ENCODE results near the gene NGDN. TPM values are rescaled to one million over a fixed set of nuclear protein-coding genes. Genes with fewer than 3 reads are reported as not detected.

The NGDN gene
- polyA plus RNA-seq, 1 of the 3 experiments (the other 2 are of a cell fraction), result 64.3 TPM

DNA sequence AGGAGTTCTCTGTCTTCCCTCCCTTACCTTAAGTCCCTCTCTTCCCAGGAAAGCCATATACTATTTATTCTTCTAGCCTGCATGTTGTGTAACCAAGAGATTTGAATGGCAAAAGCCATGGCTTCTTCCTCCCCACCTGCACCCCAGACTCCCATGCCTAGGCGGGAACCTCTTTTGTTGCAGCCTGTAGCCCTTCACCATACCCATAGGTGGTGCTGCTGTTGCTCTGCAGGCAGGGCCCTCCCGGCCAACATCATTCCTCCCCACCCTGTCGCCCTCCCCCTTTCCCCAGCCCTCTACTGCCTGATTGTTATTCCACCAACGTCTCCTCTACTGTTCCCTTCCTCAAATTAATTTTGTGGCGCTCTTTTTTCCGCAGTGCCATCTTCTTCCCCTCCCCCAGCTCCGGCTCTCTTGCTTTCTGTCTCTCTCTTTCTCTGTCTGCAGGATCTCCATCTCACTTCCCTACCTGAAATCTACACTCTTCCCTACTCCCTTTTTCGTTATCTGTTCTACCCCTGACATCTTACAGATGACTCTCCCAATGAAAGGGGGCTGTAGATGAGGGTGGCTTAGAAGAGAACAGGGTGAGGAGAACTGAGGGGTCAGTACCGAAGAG, 13.8 kb downstream of the NGDN start:
- Histone ChIP-seq H3K4me2 (no peak overlapping the region), H3K9me2 (no peaks in the 10 kb centered on the region), H3K9me3 (no peaks in the 10 kb centered on the region), H3K79me2 (ENCODE audit: insufficient read depth) (peaks cover 6% of the 10 kb centered on the region; the same call in 1 of the 2 replicates), H4K20me1 (ENCODE audit: insufficient read depth) (0 out of 2 replicates have a peak, but pooled peaks cover 4% of the 10 kb centered on the region), H3F3A (replicated peaks; ENCODE audit: insufficient read depth) (peaks cover 3% of the 10 kb centered on the region), H3K4me1 (ENCODE audit: control insufficient read depth in 1 of 2, insufficient read depth in 2 of 2, low read depth in 1 of 2, low read length in 1 of 2) (no peaks in the 10 kb centered on the region), H2AFZ (ENCODE audit: low read depth) (no peak overlapping the region), H3K27ac (ENCODE audit: low read depth in 2 of 2, low read length in 1 of 2) (no peak overlapping the region), H3K4me3 (ENCODE audit: low read depth in 2 of 2, low read length in 1 of 2) (peak overlapping the region in 1 of 2 experiments; percentile 32; a peak in 1 of 4 replicates), H3K27me3 (ENCODE audit: insufficient read depth) (no peaks in the 10 kb centered on the region), H3K36me3 (replicated peaks in 1 of 2; ENCODE audit: control insufficient read depth in 1 of 2, insufficient read depth in 2 of 2, low read length in 1 of 2) (peaks cover 39 to 51% of the 10 kb centered on the region in 2 experiments), H3K9ac (no peak overlapping the region)
- WGBS (ENCODE audit: low lambda C conversion rate), result 49% methylated on average over 9 of the region's 9 CpGs
- ChIA-PET POLR2A (no interaction called here), CTCF (interaction anchor here (0.7 to 26.4 kb wide), 17 partner anchors 8 to 156 kb away, joined by 3 to 785 read pairs (median 11); partner anchors contain the start of genes AP1G2 and THTPA)
- peak; percentile 81 for DNase-seq
- no peak for TF ChIP-seq USF1 (IDR thresholded peaks at IDR 0.05; ENCODE audit: borderline replicate concordance, low read depth)
- TF ChIP-seq, protein P1, sequence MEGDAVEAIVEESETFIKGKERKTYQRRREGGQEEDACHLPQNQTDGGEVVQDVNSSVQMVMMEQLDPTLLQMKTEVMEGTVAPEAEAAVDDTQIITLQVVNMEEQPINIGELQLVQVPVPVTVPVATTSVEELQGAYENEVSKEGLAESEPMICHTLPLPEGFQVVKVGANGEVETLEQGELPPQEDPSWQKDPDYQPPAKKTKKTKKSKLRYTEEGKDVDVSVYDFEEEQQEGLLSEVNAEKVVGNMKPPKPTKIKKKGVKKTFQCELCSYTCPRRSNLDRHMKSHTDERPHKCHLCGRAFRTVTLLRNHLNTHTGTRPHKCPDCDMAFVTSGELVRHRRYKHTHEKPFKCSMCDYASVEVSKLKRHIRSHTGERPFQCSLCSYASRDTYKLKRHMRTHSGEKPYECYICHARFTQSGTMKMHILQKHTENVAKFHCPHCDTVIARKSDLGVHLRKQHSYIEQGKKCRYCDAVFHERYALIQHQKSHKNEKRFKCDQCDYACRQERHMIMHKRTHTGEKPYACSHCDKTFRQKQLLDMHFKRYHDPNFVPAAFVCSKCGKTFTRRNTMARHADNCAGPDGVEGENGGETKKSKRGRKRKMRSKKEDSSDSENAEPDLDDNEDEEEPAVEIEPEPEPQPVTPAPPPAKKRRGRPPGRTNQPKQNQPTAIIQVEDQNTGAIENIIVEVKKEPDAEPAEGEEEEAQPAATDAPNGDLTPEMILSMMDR (IDR thresholded peaks at IDR 0.05), result peak; percentile 53
- no peak for TF ChIP-seq NRF1 (IDR thresholded peaks at IDR 0.05; ENCODE audit: low read depth, low read length)
- TF ChIP-seq RAD21 (IDR thresholded peaks at IDR 0.05; ENCODE audit: low read length), result peak; percentile 86
- peak; percentile 69 for TF ChIP-seq SMC3 (IDR thresholded peaks at IDR 0.05; ENCODE audit: low read depth, low read length)

- Histone ChIP-seq H3K36me3 (replicated peaks in 1 of 2; ENCODE audit: control insufficient read depth in 1 of 2, insufficient read depth in 2 of 2, low read length in 1 of 2) (peaks cover 23 to 40% of the 10 kb centered on the region in 2 experiments), H4K20me1 (ENCODE audit: insufficient read depth) (no peaks in the 10 kb centered on the region), H3K9me2 (no peaks in the 10 kb centered on the region), H3K27ac (ENCODE audit: low read depth in 2 of 2, low read length in 1 of 2) (no peak overlapping the region), H3K9me3 (no peaks in the 10 kb centered on the region), H3K4me2 (no peak overlapping the region), H3K27me3 (ENCODE audit: insufficient read depth) (no peaks in the 10 kb centered on the region), H3K79me2 (ENCODE audit: insufficient read depth) (no peaks in the 10 kb centered on the region), H2AFZ (ENCODE audit: low read depth) (no peak overlapping the region), H3K9ac (no peak overlapping the region), H3K4me3 (ENCODE audit: low read depth in 2 of 2, low read length in 1 of 2) (no peak overlapping the region), H3K4me1 (ENCODE audit: control insufficient read depth in 1 of 2, insufficient read depth in 2 of 2, low read depth in 1 of 2, low read length in 1 of 2) (no peaks in the 10 kb centered on the region), H3F3A (replicated peaks; ENCODE audit: insufficient read depth) (no peaks in the 10 kb centered on the region)
- DNase-seq, result no peak
- POLR2A ChIA-PET, result no interaction called here
- TF ChIP-seq MAX (IDR thresholded peaks at IDR 0.05; ENCODE audit: low read depth) (no peak), RCOR1 (IDR thresholded peaks at IDR 0.05; ENCODE audit: low read length) (no peak), MXI1 (IDR thresholded peaks at IDR 0.05; ENCODE audit: low read depth, low read length) (no peak), NRF1 (IDR thresholded peaks at IDR 0.05; ENCODE audit: low read depth, low read length) (no peak), EP300 (IDR thresholded peaks at IDR 0.05; ENCODE audit: borderline replicate concordance in 1 of 2, low read depth in 1 of 2, low read length in 1 of 2) (no peak), FOXJ3 (CRISPR knock-in tag; IDR thresholded peaks at IDR 0.05) (no peak), EZH2phosphoT487 (IDR thresholded peaks at IDR 0.05; ENCODE audit: borderline replicate concordance, low read depth) (no peak), FOSL2 (IDR thresholded peaks at IDR 0.05; ENCODE audit: borderline replicate concordance, low read depth) (no peak), TAF1 (IDR thresholded peaks at IDR 0.05; ENCODE audit: borderline replicate concordance, low read depth, low read length) (no peak)
- TF ChIP-seq, protein P1 (IDR thresholded peaks at IDR 0.05), result no peak
- TF ChIP-seq, protein P2, sequence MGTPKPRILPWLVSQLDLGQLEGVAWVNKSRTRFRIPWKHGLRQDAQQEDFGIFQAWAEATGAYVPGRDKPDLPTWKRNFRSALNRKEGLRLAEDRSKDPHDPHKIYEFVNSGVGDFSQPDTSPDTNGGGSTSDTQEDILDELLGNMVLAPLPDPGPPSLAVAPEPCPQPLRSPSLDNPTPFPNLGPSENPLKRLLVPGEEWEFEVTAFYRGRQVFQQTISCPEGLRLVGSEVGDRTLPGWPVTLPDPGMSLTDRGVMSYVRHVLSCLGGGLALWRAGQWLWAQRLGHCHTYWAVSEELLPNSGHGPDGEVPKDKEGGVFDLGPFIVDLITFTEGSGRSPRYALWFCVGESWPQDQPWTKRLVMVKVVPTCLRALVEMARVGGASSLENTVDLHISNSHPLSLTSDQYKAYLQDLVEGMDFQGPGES (IDR thresholded peaks at IDR 0.05; ENCODE audit: low read depth, low read length), result no peak
- WGBS (ENCODE audit: low lambda C conversion rate), result 85% methylated on average over 3 of the region's 4 CpGs
- CTCF ChIA-PET, result interaction anchor here (0.9 to 26.4 kb wide), 9 partner anchors 10 to 158 kb away, joined by 3 to 785 read pairs (median 16); partner anchors contain the start of genes AP1G2 and THTPA
Observed at GRCh38 chr14:23485326-23485725, 15.8 kb downstream of the NGDN start.

Measured in SK-N-SH (cell line).